HepG2 (cell line): ENCODE data around the gene CAPRIN2. TPM values are rescaled to one million over a fixed set of nuclear protein-coding genes. Genes with fewer than 3 reads are reported as not detected.

Experiments used
- AGO1 ChIP-seq: fragments of 200-400 bp; formaldehyde crosslinking; IDR thresholded peaks from 2 replicates; pipeline ENCODE4 v1.6.1; 2017; ENCODE audit warnings: mild to moderate bottlenecking, low read depth, low read length, moderate library complexity; ENCODE audit not compliant: poor library complexity, severe bottlenecking
- ARNTL ChIP-seq: sonication (generic); formaldehyde crosslinking; IDR thresholded peaks from 2 replicates; pipeline ENCODE4 v1.4.0; 2020; ENCODE audit warnings: mild to moderate bottlenecking, missing genetic modification reagents
- E2F1 ChIP-seq: sonication (generic); formaldehyde crosslinking; IDR thresholded peaks from 2 replicates; pipeline ENCODE4 v1.5.0; 2020; ENCODE audit warnings: missing genetic modification reagents
- GRHL1 ChIP-seq: sonication (generic); formaldehyde crosslinking; conservative IDR thresholded peaks from 2 replicates; pipeline ENCODE4 v1.8.0; 2022; ENCODE audit warnings: missing genetic modification reagents
- HNF1A ChIP-seq, 2 experiments: sonication (generic) in 1 of 2; formaldehyde crosslinking in 1 of 2; IDR thresholded peaks; 2 replicates each; pipeline versions ENCODE4 v1.4.0 to v1.6.1; 2016 to 2020; ENCODE audit warnings: borderline replicate concordance in 1 of 2, low read depth in 1 of 2, mild to moderate bottlenecking in 1 of 2, missing genetic modification reagents in 1 of 2
- KAT7 ChIP-seq: IDR thresholded peaks from 2 replicates; pipeline ENCODE4 v1.6.1; 2018; ENCODE audit warnings: borderline replicate concordance, missing compliant biosample characterization
- KLF11 ChIP-seq: IDR thresholded peaks from 2 replicates; pipeline ENCODE4 v1.6.1; 2016; ENCODE audit warnings: missing compliant biosample characterization
- PREB ChIP-seq: sonication (generic); formaldehyde crosslinking; IDR thresholded peaks from 2 replicates; pipeline ENCODE4 v1.4.0; 2020; ENCODE audit warnings: missing genetic modification reagents
- RFX1 ChIP-seq: fragments of 450-650 bp; IDR thresholded peaks from 2 replicates; pipeline ENCODE4 v1.6.1; 2017
- SAFB2 ChIP-seq: sonication (generic); formaldehyde crosslinking; IDR thresholded peaks from 2 replicates; pipeline ENCODE4 v1.5.1; 2020; ENCODE audit warnings: missing genetic modification reagents, low read depth, mild to moderate bottlenecking, borderline replicate concordance
- SOX13 ChIP-seq, 3 experiments: fragments of 450-650 bp in 1 of 3; sonication (generic) in 1 of 3; formaldehyde crosslinking in 1 of 3; IDR thresholded peaks in 2 of 3; conservative IDR thresholded peaks in 1 of 3; 2 replicates each; pipeline versions ENCODE4 v1.5.0 to v1.6.1; 2016 to 2020; ENCODE audit warnings: antibody characterized with exemption in 1 of 3, mild to moderate bottlenecking in 1 of 3, missing compliant biosample characterization in 1 of 3, missing genetic modification reagents in 1 of 3, moderate library complexity in 1 of 3
- TCF7L2 ChIP-seq: IDR thresholded peaks from 2 replicates; pipeline ENCODE4 v1.6.1; 2011; ENCODE audit warnings: mild to moderate bottlenecking, low read depth, low read length, moderate library complexity
- THRA ChIP-seq: sonication (generic); formaldehyde crosslinking; IDR thresholded peaks from 2 replicates; pipeline ENCODE4 v1.4.0; 2020; ENCODE audit warnings: missing genetic modification reagents, borderline replicate concordance
- WIZ ChIP-seq: sonication (generic); formaldehyde crosslinking; IDR thresholded peaks from 2 replicates; pipeline ENCODE4 v1.5.1; 2020; ENCODE audit warnings: mild to moderate bottlenecking, missing genetic modification reagents
- polyA plus RNA-seq, 8 experiments: library from polyadenylated mRNA; depleted of rRNA in 3 of 8; stranded (reverse) in 7 of 8; unstranded in 1 of 8; fragments of >200 nt; fragmentation: Illumina TruSeq in 4 of 8; extraction: Trizol in 4 of 8; gene quantifications; 2 replicates each; pipeline versions ENCODE4 v1.2.1 to v1.2.3, GENCODE V29; 2011 to 2016; ENCODE audit warnings: low read depth in 4 of 8, missing spikeins in 1 of 8, mixed read lengths in 1 of 8; ENCODE audit not compliant: insufficient read depth in 1 of 8
- total RNA-seq, 5 experiments: library from RNA; depleted of rRNA; stranded (reverse); fragments of >200 nt; fragmentation: Illumina TruSeq; extraction: Trizol; gene quantifications; 2 replicates each; pipeline ENCODE4 v1.2.3, GENCODE V29; 2016; ENCODE audit warnings: low read depth in 1 of 5

Gene CAPRIN2
- total and polyA plus RNA-seq, 2 of the 13 experiments (the other 11 are each of a cell fraction or from before 2014, with no cell fraction given): 21.7 to 30.6 TPM

GRCh38 chr12:30754750-30755394 is at the start of gene CAPRIN2 (continued):
- TF ChIP-seq HNF1A (IDR thresholded peaks at IDR 0.05; ENCODE audit: low read depth) (no peak), HNF1A (CRISPR knock-in tag; IDR thresholded peaks at IDR 0.05; ENCODE audit: borderline replicate concordance) (peak; percentile 59; the same call in 1 of the 2 replicates), GRHL1 (no peak), THRA (CRISPR knock-in tag) (peak; percentile 79), SAFB2 (CRISPR knock-in tag) (peak; percentile 96), WIZ (no peak), TCF7L2 (no peak), SOX13 (IDR thresholded peaks at IDR 0.05) (no peak), SOX13 (CRISPR knock-in tag; conservative IDR thresholded peaks at IDR 0.05 in 1 of 2, IDR thresholded peaks at IDR 0.05 in 1 of 2) (peak in 1 of 2 experiments; percentile 71; a peak in 2 of 4 replicates), AGO1 (peak; percentile 95), PREB (CRISPR knock-in tag) (no peak), KLF11 (CRISPR knock-in tag) (peak; percentile 51; the same call in 1 of the 2 replicates), KAT7 (CRISPR knock-in tag) (no peak; the same call in none of the 2 replicates), ARNTL (CRISPR knock-in tag) (0 out of 2 replicates have a peak, but pooled peaks have one; percentile 19), E2F1 (CRISPR knock-in tag) (peak; percentile 18; the same call in 1 of the 2 replicates), RFX1 (no peak)
